Measurements from ENCODE around the gene THSD7A. TPM values are rescaled to one million over a fixed set of nuclear protein-coding genes. Genes with fewer than 3 reads are reported as not detected.

The THSD7A gene
- total RNA-seq, 2 experiments from 2014 or later = not detected

DNA sequence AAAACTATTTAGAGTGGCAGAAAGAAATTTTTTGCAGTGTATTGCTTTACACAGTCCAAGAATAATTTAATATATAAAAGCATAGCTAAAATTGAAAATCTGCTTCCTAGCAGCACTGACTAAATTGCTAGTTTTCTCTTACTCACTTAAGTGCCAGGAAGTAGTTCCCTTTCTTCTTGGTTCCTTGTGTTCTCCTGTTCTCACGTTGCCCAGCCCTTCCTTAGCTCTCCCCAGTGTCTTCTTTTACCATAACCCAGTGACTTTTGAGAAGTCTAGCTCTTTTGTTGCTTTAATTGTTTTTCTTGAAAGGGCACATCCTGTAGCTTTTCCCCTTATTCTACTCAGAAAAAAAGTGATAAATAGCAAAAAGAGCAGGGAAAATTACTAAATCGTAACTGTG is 215.5 kb downstream of the THSD7A start:
- intact Hi-C loops (cut with micrococcal nuclease) = no loop called here

DNA sequence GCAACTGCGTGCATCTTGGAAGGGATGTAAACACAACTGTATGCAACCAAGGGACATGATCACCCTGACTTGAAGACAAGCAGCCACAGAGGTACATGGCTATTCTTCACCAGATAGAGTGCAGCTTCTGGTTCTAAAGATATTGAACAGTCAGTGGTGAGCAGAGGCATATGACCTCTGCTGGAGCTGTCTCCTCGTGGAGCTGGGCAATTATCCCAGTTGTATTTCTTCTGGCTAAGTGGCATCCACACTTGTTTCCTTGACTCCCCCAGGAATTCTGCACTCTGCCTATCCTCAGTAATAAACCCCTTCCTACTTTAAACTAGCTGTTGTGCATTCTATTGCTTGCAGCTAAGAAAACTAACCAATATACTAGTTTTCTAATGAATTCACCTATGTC is 216.8 kb downstream of the THSD7A start:
- CTCF ChIA-PET = no interaction called here

More for the DNA sequence above, 215.5 kb downstream of the THSD7A start:
- Mint-ChIP-seq H3K27me3 (no peaks in the 10 kb centered on the region), H3K4me1 (ENCODE audit: low read depth) (no peaks in the 10 kb centered on the region), H3K9me3 (no peaks in the 10 kb centered on the region), H3K4me3 (no peak overlapping the region), H3K27ac (no peak overlapping the region), H3K36me3 (ENCODE audit: low read depth) (no peaks in the 10 kb centered on the region)
- TF ChIP-seq, protein P1, sequence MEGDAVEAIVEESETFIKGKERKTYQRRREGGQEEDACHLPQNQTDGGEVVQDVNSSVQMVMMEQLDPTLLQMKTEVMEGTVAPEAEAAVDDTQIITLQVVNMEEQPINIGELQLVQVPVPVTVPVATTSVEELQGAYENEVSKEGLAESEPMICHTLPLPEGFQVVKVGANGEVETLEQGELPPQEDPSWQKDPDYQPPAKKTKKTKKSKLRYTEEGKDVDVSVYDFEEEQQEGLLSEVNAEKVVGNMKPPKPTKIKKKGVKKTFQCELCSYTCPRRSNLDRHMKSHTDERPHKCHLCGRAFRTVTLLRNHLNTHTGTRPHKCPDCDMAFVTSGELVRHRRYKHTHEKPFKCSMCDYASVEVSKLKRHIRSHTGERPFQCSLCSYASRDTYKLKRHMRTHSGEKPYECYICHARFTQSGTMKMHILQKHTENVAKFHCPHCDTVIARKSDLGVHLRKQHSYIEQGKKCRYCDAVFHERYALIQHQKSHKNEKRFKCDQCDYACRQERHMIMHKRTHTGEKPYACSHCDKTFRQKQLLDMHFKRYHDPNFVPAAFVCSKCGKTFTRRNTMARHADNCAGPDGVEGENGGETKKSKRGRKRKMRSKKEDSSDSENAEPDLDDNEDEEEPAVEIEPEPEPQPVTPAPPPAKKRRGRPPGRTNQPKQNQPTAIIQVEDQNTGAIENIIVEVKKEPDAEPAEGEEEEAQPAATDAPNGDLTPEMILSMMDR (IDR thresholded peaks at IDR 0.05) = no peak
- no peak for DNase-seq
- ATAC-seq = no peak
- ChIA-PET POLR2A (interaction anchor here (0.6 kb wide), 1 partner anchor 353 kb away, joined by 3 read pairs; no protein-coding TSS in a partner anchor), CTCF (no interaction called here)

DNA sequence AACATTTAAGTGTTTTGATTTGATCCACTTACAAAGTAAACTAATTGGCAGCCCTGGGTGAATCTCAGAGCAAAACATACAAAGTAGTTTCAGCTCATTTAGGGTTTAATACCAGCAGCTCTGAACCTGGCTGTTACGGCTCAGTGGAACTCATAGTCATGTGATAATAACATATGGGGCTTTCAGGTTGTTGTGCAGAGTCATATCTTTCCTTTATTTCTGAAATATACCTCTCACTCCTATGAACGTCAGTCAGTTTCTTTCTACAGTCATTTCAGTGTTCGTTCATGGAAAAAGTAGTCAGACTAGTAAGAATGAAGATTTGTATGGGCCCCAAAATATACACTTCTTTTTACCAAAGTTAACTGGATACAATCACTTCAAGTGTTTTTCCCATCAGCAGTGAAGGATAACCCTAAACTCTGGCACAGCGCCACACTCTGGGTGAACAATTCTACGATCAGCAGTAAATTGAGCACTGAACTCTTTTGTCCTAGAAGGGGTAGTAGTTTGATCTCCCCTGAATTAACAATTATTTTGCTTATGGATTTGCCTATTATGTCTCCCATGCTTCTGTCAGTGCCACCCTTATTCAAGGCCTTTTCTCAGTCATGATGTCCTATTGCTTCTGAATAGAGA is 218.6 kb downstream of the THSD7A start:
- TF ChIP-seq, protein P1 (IDR thresholded peaks at IDR 0.05) = no peak
- Mint-ChIP-seq H3K27me3 (no peaks in the 10 kb centered on the region), H3K27ac (no peak overlapping the region), H3K4me1 (ENCODE audit: low read depth) (no peaks in the 10 kb centered on the region), H3K4me3 (no peak overlapping the region), H3K9me3 (no peaks in the 10 kb centered on the region), H3K36me3 (ENCODE audit: low read depth) (no peaks in the 10 kb centered on the region)
- DNase-seq (no peak), ATAC-seq (no peak)
- intact Hi-C loops (cut with micrococcal nuclease) = no loop called here
- ChIA-PET POLR2A (no interaction called here), CTCF (no interaction called here)

More for the DNA sequence above, 216.8 kb downstream of the THSD7A start:
- Mint-ChIP-seq H3K4me1 (ENCODE audit: low read depth) (no peaks in the 10 kb centered on the region), H3K9me3 (no peaks in the 10 kb centered on the region), H3K27me3 (no peaks in the 10 kb centered on the region), H3K4me3 (no peak overlapping the region), H3K36me3 (ENCODE audit: low read depth) (no peaks in the 10 kb centered on the region), H3K27ac (no peak overlapping the region)
- DNase-seq (no peak), ATAC-seq (no peak)
- intact Hi-C loops (cut with micrococcal nuclease) = no loop called here
- TF ChIP-seq, protein P1 (IDR thresholded peaks at IDR 0.05) = no peak
- POLR2A ChIA-PET = no interaction called here

DNA sequence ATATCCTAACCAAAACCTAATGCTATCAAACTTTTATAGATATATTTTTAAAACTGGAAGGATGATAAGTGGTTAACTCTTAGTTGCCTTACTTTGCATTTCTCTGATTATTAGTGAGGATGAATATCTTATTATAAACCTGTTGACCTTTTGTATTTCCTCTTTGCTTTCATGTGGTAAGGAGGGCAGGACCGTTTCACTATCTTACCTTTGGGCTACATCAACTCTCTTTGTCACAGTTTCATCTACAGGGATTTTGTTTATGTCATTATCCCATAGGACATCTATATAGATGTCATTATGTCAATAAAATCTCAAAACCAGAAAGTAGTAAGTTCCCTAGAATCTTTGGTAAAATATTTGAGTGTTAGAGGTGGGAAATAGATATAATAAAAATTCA is 219.3 kb downstream of the THSD7A start:
- Mint-ChIP-seq H3K4me1 (ENCODE audit: low read depth) (no peaks in the 10 kb centered on the region), H3K27ac (no peak overlapping the region), H3K27me3 (no peaks in the 10 kb centered on the region), H3K4me3 (no peak overlapping the region), H3K36me3 (ENCODE audit: low read depth) (no peaks in the 10 kb centered on the region), H3K9me3 (no peaks in the 10 kb centered on the region)
- ChIA-PET POLR2A (no interaction called here), CTCF (no interaction called here)
- ATAC-seq = no peak
- no peak for DNase-seq
- TF ChIP-seq, protein P1 (IDR thresholded peaks at IDR 0.05) = no peak
- intact Hi-C loops (cut with micrococcal nuclease) = no loop called here

DNA sequence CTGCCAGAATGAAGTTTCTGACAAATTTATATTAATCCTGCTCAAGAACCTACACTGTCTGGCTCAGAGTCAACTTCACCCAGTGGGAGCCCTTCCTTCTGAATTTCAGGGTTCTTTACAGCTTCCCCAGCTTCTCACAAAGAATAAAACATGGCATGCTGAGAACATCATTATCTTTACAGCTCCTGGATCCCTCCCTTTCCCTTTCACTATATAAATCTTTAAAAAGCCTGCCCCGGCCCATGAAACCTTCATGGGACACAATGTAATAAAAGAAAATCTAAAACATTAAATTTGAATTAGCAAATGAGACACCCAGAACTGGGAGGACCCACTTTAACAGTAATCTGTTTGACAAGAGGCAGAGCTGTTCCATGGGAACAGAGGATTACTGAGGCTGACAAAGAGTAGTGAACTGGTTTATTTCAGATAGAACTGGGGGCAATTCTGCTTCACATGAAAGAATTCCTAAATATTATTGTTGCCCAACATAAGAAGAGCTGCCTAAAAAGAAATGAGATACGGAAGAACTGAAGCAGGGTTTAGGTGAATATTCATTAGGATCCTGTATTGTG is 222.8 kb downstream of the THSD7A start:
- Mint-ChIP-seq H3K36me3 (ENCODE audit: low read depth) (no peaks in the 10 kb centered on the region), H3K27ac (no peak overlapping the region), H3K9me3 (no peaks in the 10 kb centered on the region), H3K4me3 (no peak overlapping the region), H3K4me1 (ENCODE audit: low read depth) (no peaks in the 10 kb centered on the region), H3K27me3 (no peaks in the 10 kb centered on the region)
- ChIA-PET CTCF (no interaction called here), POLR2A (no interaction called here)
- ATAC-seq (no peak), DNase-seq (no peak)
- TF ChIP-seq, protein P1 (IDR thresholded peaks at IDR 0.05) = no peak
- intact Hi-C loops (cut with micrococcal nuclease) = no loop called here

All from activated CD8-positive, alpha-beta T cell treated with anti-CD3 and anti-CD28 coated beads for 36 hours (primary cell).